Erythroblast (primary cell): ENCODE measurements around the gene WFS1.

Source experiments
- GATA1 ChIP-seq: IDR thresholded peaks from 2 replicates; pipeline ENCODE4 v1.6.1; 2011; ENCODE audit warnings: low read depth, mild to moderate bottlenecking, control low read depth, low read length, moderate library complexity
- POLR2A ChIP-seq: IDR thresholded peaks from 2 replicates; pipeline ENCODE4 v1.6.1; 2011; ENCODE audit warnings: mild to moderate bottlenecking, low read length

GRCh38 chr4:6338175-6338950 lies 68.7 kb downstream of the WFS1 start:
- TF ChIP-seq POLR2A, result no peak
- TF ChIP-seq GATA1, result no peak
